ENCODE data around the gene PDE6A. TPM values are rescaled to one million over a fixed set of nuclear protein-coding genes. Genes with fewer than 3 reads are reported as not detected.

PDE6A gene
- total RNA-seq, 1 donor from 2014 or later, result 0.14 TPM

- no peaks in the 10 kb centered on the region for H3K9me3 ChIP-seq (ENCODE audit: insufficient read depth, low read depth, low read length)
- peaks cover 2% of the 10 kb centered on the region for H3K27me3 Mint-ChIP-seq (ENCODE audit: low read depth, unreplicated experiment)
- FAIRE-seq (no peak), DNase-seq (ENCODE audit: low read depth) (no peak)
- H3K79me2 ChIP-seq (ENCODE audit: insufficient read depth, low read length), result no peaks in the 10 kb centered on the region
- H3K4me1 Mint-ChIP-seq (ENCODE audit: low read depth, unreplicated experiment), result peaks cover 11% of the 10 kb centered on the region
- no peak overlapping the region for H3K4me3 Mint-ChIP-seq (ENCODE audit: unreplicated experiment)
- H3K27ac ChIP-seq (ENCODE audit: low read depth, low read length), result no peak overlapping the region
- H3K4me3 ChIP-seq (ENCODE audit: insufficient read depth, low read depth, low read length), result no peak overlapping the region
- TF ChIP-seq EZH2 (IDR thresholded peaks at IDR 0.05; ENCODE audit: insufficient read depth, low read length) (no peak), CTCF (IDR thresholded peaks at IDR 0.05; ENCODE audit: insufficient read depth, low read depth, low read length) (no peak)
- no peak overlapping the region for H3K4me2 ChIP-seq (ENCODE audit: low read length)
- H3K9me3 Mint-ChIP-seq (ENCODE audit: unreplicated experiment), result no peaks in the 10 kb centered on the region
- H3K27me3 ChIP-seq (ENCODE audit: insufficient read depth, low read length), result no peaks in the 10 kb centered on the region
- H3K27ac Mint-ChIP-seq (ENCODE audit: unreplicated experiment), result no peak overlapping the region
- no peak overlapping the region for H2AFZ ChIP-seq (ENCODE audit: low read depth, low read length)
- peaks cover 15% of the 10 kb centered on the region for H3K36me3 Mint-ChIP-seq (ENCODE audit: low read depth, unreplicated experiment)
- H3K9ac ChIP-seq (ENCODE audit: low read length), result no peak overlapping the region
- H3K36me3 ChIP-seq (ENCODE audit: insufficient read depth, low read length), result no peaks in the 10 kb centered on the region
- H3K4me1 ChIP-seq (ENCODE audit: insufficient read depth, low read length), result peaks cover 9% of the 10 kb centered on the region
- no peaks in the 10 kb centered on the region for H4K20me1 ChIP-seq (ENCODE audit: insufficient read depth, low read length)
Measured at GRCh38 chr5:149840226-149840825, 104.3 kb downstream of the PDE6A start.

GRCh38 chr5:149839761-149840160 is 104.8 kb downstream of the PDE6A start:
- TF ChIP-seq EZH2 (IDR thresholded peaks at IDR 0.05; ENCODE audit: insufficient read depth, low read length), result no peak
- no peak for TF ChIP-seq CTCF (IDR thresholded peaks at IDR 0.05; ENCODE audit: insufficient read depth, low read depth, low read length)
- Histone ChIP-seq H3K27ac (ENCODE audit: low read depth, low read length) (no peak overlapping the region), H3K79me2 (ENCODE audit: insufficient read depth, low read length) (no peaks in the 10 kb centered on the region), H3K36me3 (ENCODE audit: insufficient read depth, low read length) (no peaks in the 10 kb centered on the region), H3K4me1 (ENCODE audit: insufficient read depth, low read length) (peaks cover 9% of the 10 kb centered on the region), H3K4me3 (ENCODE audit: insufficient read depth, low read depth, low read length) (no peak overlapping the region), H4K20me1 (ENCODE audit: insufficient read depth, low read length) (no peaks in the 10 kb centered on the region), H3K9ac (ENCODE audit: low read length) (no peak overlapping the region), H2AFZ (ENCODE audit: low read depth, low read length) (no peak overlapping the region), H3K4me2 (ENCODE audit: low read length) (peak overlapping the region; percentile 4), H3K27me3 (ENCODE audit: insufficient read depth, low read length) (no peaks in the 10 kb centered on the region), H3K9me3 (ENCODE audit: insufficient read depth, low read depth, low read length) (no peaks in the 10 kb centered on the region)
- no peaks in the 10 kb centered on the region for H3K9me3 Mint-ChIP-seq (ENCODE audit: unreplicated experiment)
- no peak for DNase-seq (ENCODE audit: low read depth)
- H3K4me1 Mint-ChIP-seq (ENCODE audit: low read depth, unreplicated experiment), result peaks cover 11% of the 10 kb centered on the region
- H3K27me3 Mint-ChIP-seq (ENCODE audit: low read depth, unreplicated experiment), result peaks cover 2% of the 10 kb centered on the region
- H3K4me3 Mint-ChIP-seq (ENCODE audit: unreplicated experiment), result no peak overlapping the region
- no peak overlapping the region for H3K27ac Mint-ChIP-seq (ENCODE audit: unreplicated experiment)
- FAIRE-seq, result no peak
- H3K36me3 Mint-ChIP-seq (ENCODE audit: low read depth, unreplicated experiment), result peaks cover 12% of the 10 kb centered on the region
